Muscle of leg (tissue), 11 donors: Measurements from ENCODE around the gene MITD1. TPM values are rescaled to one million over a fixed set of nuclear protein-coding genes. Genes with fewer than 3 reads are reported as not detected.

ENCODE experiments used
- DNase-seq: peaks from one replicate; pipeline ENCODE4 v3.0.0; 2013
- H3K27ac ChIP-seq: one replicate; pipeline ENCODE4 v1.5.1; 2013; ENCODE audit warnings: mild to moderate bottlenecking, low read length, control low read depth
- H3K27me3 ChIP-seq: one replicate; pipeline ENCODE4 v1.6.1; 2013; ENCODE audit warnings: low read length; ENCODE audit not compliant: control insufficient read depth, insufficient read depth
- H3K36me3 ChIP-seq: one replicate; pipeline ENCODE4 v1.6.1; 2013; ENCODE audit warnings: low read length; ENCODE audit not compliant: control insufficient read depth, insufficient read depth
- H3K4me1 ChIP-seq: one replicate; pipeline ENCODE4 v1.6.1; 2013; ENCODE audit warnings: low read length; ENCODE audit not compliant: control insufficient read depth, insufficient read depth
- H3K4me3 ChIP-seq: one replicate; pipeline ENCODE4 v1.5.1; 2013; ENCODE audit warnings: low read length, control low read depth
- H3K9me3 ChIP-seq: replicated peaks from 2 replicates; pipeline ENCODE4 v1.6.1; 2013; ENCODE audit warnings: low read depth, low read length; ENCODE audit not compliant: control insufficient read depth
- WGBS: methylation state at CpG from one replicate; pipeline ENCODE4 v1.1.5; 2013; ENCODE audit warnings: missing lambda C conversion rate; ENCODE audit not compliant: insufficient coverage; 5-methylcytosine and 5-hydroxymethylcytosine counted together
- polyA plus RNA-seq, 8 donors: library from polyadenylated mRNA; unstranded; fragments of 120-200 nt; gene quantifications; one replicate each; pipeline versions ENCODE4 v1.2.1 to v1.2.3, GENCODE V29; 2013; ENCODE audit warnings: inconsistent platforms in 1 of 8, low replicate concordance in 1 of 8; ENCODE audit not compliant: insufficient read length in 8 of 8, insufficient read depth in 1 of 8
- total RNA-seq: library from RNA; stranded (reverse); fragments of 120-200 nt; gene quantifications from one replicate; pipeline ENCODE4 v1.2.4, GENCODE V29; 2013

MITD1 gene
- total and polyA plus RNA-seq, 9 donors = 16.8 to 27.8 (median 20.7) TPM

GRCh38 chr2:99190548-99190947, 9.7 kb upstream of the MITD1 start:
- Histone ChIP-seq H3K4me1 (no peaks in the 10 kb centered on the region), H3K27ac (no peak overlapping the region), H3K27me3 (no peaks in the 10 kb centered on the region), H3K36me3 (peaks cover 23% of the 10 kb centered on the region), H3K4me3 (no peak overlapping the region), H3K9me3 (no peaks in the 10 kb centered on the region)
- no CpG with 5 or more reads among the region's 1 CpG for WGBS
- DNase-seq = no peak

DNA sequence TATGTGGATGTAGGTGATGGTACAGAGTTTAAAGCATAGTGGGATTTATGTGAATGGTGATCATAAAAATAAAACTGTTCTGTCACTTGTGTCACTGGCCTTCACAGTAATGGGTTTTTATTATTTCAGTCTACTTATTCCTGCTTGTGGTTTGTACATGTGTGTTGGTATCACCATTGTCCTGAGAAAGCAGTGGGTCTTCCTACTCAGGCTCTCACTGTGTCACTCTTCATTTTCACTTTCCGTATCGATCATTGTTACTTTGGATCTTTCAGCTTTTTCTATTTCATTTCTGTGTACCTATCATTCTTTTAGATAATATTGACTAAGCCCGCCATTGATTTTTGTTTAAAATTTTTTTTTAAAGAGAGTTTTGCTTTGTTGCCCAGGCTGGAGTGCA, 7.5 kb upstream of the MITD1 start:
- Histone ChIP-seq H3K9me3 (no peaks in the 10 kb centered on the region), H3K36me3 (peaks cover 18% of the 10 kb centered on the region), H3K27me3 (no peaks in the 10 kb centered on the region), H3K4me1 (no peaks in the 10 kb centered on the region), H3K27ac (no peak overlapping the region), H3K4me3 (no peak overlapping the region)
- DNase-seq = no peak
- no CpG with 5 or more reads among the region's 3 CpGs for WGBS

DNA sequence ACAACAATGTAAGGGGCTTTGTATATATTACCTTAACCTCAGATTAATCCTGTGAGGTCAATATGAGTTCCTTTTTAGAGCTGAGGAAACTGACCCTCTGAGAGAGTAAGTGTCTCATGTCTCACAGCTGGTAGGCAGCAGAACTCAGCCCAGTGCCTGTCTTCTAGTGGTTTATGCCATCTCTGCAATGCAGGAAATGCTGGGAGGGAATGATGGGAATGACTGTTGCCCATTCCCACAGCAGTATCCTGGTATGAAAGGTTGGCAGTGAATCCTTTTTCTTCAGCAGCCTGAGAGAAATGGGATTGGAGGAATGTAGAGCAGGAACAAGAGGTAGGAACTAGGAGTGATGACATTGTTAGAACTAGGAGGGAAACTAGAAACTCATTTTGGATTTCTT, 6.2 kb upstream of the MITD1 start:
- Histone ChIP-seq H3K27me3 (no peaks in the 10 kb centered on the region), H3K4me3 (no peak overlapping the region), H3K36me3 (peaks cover 15% of the 10 kb centered on the region), H3K4me1 (no peaks in the 10 kb centered on the region), H3K9me3 (no peaks in the 10 kb centered on the region), H3K27ac (no peak overlapping the region)
- DNase-seq = no peak

GRCh38 chr2:99184811-99185210, 4.0 kb upstream of the MITD1 start:
- WGBS = no CpG with 5 or more reads among the region's 6 CpGs
- H3K4me3 ChIP-seq = no peak overlapping the region
- H3K27me3 ChIP-seq = no peaks in the 10 kb centered on the region

GRCh38 chr2:99183025-99183424, 2.2 kb upstream of the MITD1 start:
- Histone ChIP-seq H3K27ac (no peak overlapping the region), H3K27me3 (no peaks in the 10 kb centered on the region), H3K4me1 (peaks cover 7% of the 10 kb centered on the region), H3K9me3 (no peaks in the 10 kb centered on the region), H3K36me3 (peaks cover 6% of the 10 kb centered on the region), H3K4me3 (no peak overlapping the region)
- DNase-seq = no peak
- 100% methylated on average over 1 of the region's 3 CpGs for WGBS

More at GRCh38 chr2:99184811-99185210, 4.0 kb upstream of the MITD1 start:
- peaks cover 7% of the 10 kb centered on the region for H3K36me3 ChIP-seq
- no peak overlapping the region for H3K27ac ChIP-seq
- DNase-seq = no peak
- peaks cover 5% of the 10 kb centered on the region for H3K4me1 ChIP-seq
- H3K9me3 ChIP-seq = no peaks in the 10 kb centered on the region

- no peaks in the 10 kb centered on the region for H3K9me3 ChIP-seq
- peaks cover 2% of the 10 kb centered on the region for H3K36me3 ChIP-seq
- peaks cover 7% of the 10 kb centered on the region for H3K4me1 ChIP-seq
- no peaks in the 10 kb centered on the region for H3K27me3 ChIP-seq
- peak overlapping the region; percentile 91 for H3K27ac ChIP-seq
- H3K4me3 ChIP-seq = peak overlapping the region; percentile 92
- WGBS = 0% methylated on average over 1 of the region's 4 CpGs
- no peak for DNase-seq
Measured at GRCh38 chr2:99181624-99182000, 754 bp upstream of the MITD1 start.

- H3K27ac ChIP-seq = no peak overlapping the region
- no peaks in the 10 kb centered on the region for H3K4me1 ChIP-seq
- no peaks in the 10 kb centered on the region for H3K27me3 ChIP-seq
- no peak for DNase-seq
- peaks cover 18% of the 10 kb centered on the region for H3K36me3 ChIP-seq
- no CpG with 5 or more reads among the region's 8 CpGs for WGBS
- H3K9me3 ChIP-seq = no peaks in the 10 kb centered on the region
- H3K4me3 ChIP-seq = no peak overlapping the region
Measured at GRCh38 chr2:99171377-99172140, 9.3 kb downstream of the MITD1 start.

DNA sequence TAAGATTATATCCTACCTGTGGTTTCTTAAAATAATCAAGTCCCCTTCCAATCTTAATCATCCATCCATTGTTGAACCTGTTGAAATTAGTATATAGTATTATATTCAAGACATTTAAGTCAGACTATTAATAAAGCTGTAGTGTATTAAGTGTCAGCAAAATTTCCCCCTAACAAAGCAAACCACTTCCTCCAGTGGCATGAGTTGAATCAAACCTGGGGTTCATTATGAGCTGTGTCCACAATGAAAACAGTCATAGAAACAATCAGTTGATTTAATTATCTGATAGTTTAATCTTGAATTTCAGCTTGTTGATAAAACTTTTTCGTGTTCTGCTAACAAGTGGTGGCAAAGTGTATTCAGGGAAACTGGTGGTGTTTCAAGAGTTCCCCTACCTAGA, 11.3 kb downstream of the MITD1 start:
- H3K4me1 ChIP-seq = no peaks in the 10 kb centered on the region
- no peak overlapping the region for H3K4me3 ChIP-seq
- no CpG with 5 or more reads among the region's 1 CpG for WGBS
- DNase-seq = no peak
- peaks cover 21% of the 10 kb centered on the region for H3K36me3 ChIP-seq
- H3K27ac ChIP-seq = no peak overlapping the region
- no peaks in the 10 kb centered on the region for H3K27me3 ChIP-seq
- H3K9me3 ChIP-seq = no peaks in the 10 kb centered on the region

- 94% methylated on average over 2 of the region's 5 CpGs for WGBS
- H3K27ac ChIP-seq = no peak overlapping the region
- H3K36me3 ChIP-seq = peaks cover 23% of the 10 kb centered on the region
Measured at GRCh38 chr2:99166218-99166617, 14.6 kb downstream of the MITD1 start.

DNA sequence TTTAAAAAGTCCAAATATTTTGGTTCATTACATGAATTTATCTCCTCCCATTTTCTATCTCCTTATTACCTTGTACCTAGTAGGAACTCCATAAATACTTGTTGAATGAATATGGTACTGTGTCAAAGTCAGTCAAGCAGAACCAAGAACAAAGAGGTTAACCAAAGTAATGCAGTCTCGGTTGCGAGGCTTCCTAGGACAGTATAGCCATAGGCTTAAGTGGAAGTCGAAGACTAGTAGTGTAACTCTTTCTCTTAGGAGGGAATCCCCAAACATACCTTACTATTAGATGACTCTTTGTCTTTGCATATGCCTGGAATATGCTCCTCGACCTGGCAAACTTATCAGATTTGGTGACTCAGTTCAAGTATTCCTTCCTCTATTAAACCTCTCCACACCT, 21.3 kb downstream of the MITD1 start:
- Histone ChIP-seq H3K9me3 (no peaks in the 10 kb centered on the region), H3K27ac (no peak overlapping the region), H3K27me3 (no peaks in the 10 kb centered on the region), H3K4me3 (no peak overlapping the region), H3K36me3 (peaks cover 15% of the 10 kb centered on the region), H3K4me1 (peaks cover 4% of the 10 kb centered on the region)
- WGBS = no CpG with 5 or more reads among the region's 4 CpGs
- no peak for DNase-seq

More at GRCh38 chr2:99166218-99166617, 14.6 kb downstream of the MITD1 start:
- Histone ChIP-seq H3K27me3 (no peaks in the 10 kb centered on the region), H3K4me3 (no peak overlapping the region), H3K9me3 (no peaks in the 10 kb centered on the region), H3K4me1 (no peaks in the 10 kb centered on the region)
- DNase-seq = no peak

DNA sequence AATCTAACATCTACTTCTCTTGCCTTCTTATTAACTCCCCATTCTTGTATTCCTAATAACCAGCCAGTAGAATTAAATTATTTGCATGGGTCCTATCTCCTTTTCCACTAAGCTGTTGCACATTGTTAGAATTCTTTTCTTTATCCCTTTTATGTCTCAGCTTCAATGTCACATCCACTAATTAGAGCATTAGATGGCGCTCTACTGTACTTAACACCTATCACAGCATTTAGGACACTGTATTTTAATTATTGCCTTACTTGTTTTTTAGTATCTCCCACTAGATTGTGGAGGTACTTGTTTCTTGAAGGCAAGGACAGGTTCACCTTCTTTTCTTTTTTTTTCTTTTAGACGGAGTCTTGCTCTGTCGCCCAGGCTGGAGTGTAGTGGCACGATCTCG, 22.3 kb downstream of the MITD1 start:
- no peak overlapping the region for H3K27ac ChIP-seq
- H3K27me3 ChIP-seq = no peaks in the 10 kb centered on the region
- peaks cover 9% of the 10 kb centered on the region for H3K4me1 ChIP-seq
- 80% methylated on average over 1 of the region's 5 CpGs for WGBS
- peaks cover 15% of the 10 kb centered on the region for H3K36me3 ChIP-seq
- DNase-seq = no peak
- H3K9me3 ChIP-seq = no peaks in the 10 kb centered on the region
- no peak overlapping the region for H3K4me3 ChIP-seq
